Measurements from ENCODE around the gene ELAVL1.

The ELAVL1 gene

GRCh38 chr19:8021374-8021773, 15.9 kb upstream of the ELAVL1 start:
- DNase-seq (ENCODE audit: low spot score) = no peak

- DNase-seq (ENCODE audit: low spot score) = no peak
These were observed 15.2 kb upstream of the ELAVL1 start for GRCh38 chr19:8020681-8021080.

- no peak for DNase-seq (ENCODE audit: low spot score)
These were observed 12.4 kb upstream of the ELAVL1 start for GRCh38 chr19:8017808-8018207.

GRCh38 chr19:8004723-8005513, 523 bp downstream of the ELAVL1 start:
- no peak for DNase-seq (ENCODE audit: low spot score)

GRCh38 chr19:8004001-8004400, 1.4 kb downstream of the ELAVL1 start:
- no peak for DNase-seq (ENCODE audit: low spot score)

- DNase-seq (ENCODE audit: low spot score) = peak; percentile 49
These were observed 3.2 kb downstream of the ELAVL1 start for GRCh38 chr19:8001995-8002849.

GRCh38 chr19:8001651-8001994, 3.8 kb downstream of the ELAVL1 start:
- DNase-seq (ENCODE audit: low spot score) = no peak

GRCh38 chr19:8000298-8001038, 5.0 kb downstream of the ELAVL1 start:
- DNase-seq (ENCODE audit: low spot score) = no peak

GRCh38 chr19:7999376-7999775, 6.1 kb downstream of the ELAVL1 start:
- no peak for DNase-seq (ENCODE audit: low spot score)

- no peak for DNase-seq (ENCODE audit: low spot score)
These were observed 7.5 kb downstream of the ELAVL1 start for GRCh38 chr19:7997809-7998480.

- DNase-seq (ENCODE audit: low spot score) = no peak
These were observed 8.6 kb downstream of the ELAVL1 start for GRCh38 chr19:7996883-7997282.

GRCh38 chr19:7995810-7996158, 9.7 kb downstream of the ELAVL1 start:
- no peak for DNase-seq (ENCODE audit: low spot score)

- no peak for DNase-seq (ENCODE audit: low spot score)
These were observed 10.3 kb downstream of the ELAVL1 start for GRCh38 chr19:7994928-7995809.

- DNase-seq (ENCODE audit: low spot score) = no peak
These were observed 11.3 kb downstream of the ELAVL1 start for GRCh38 chr19:7994114-7994513.

GRCh38 chr19:7993560-7993959, 11.9 kb downstream of the ELAVL1 start:
- no peak for DNase-seq (ENCODE audit: low spot score)

- DNase-seq (ENCODE audit: low spot score) = no peak
These were observed 12.9 kb downstream of the ELAVL1 start for GRCh38 chr19:7992575-7992974.

GRCh38 chr19:7989071-7989575, 16.3 kb downstream of the ELAVL1 start:
- no peak for DNase-seq (ENCODE audit: low spot score)

- no peak for DNase-seq (ENCODE audit: low spot score)
These were observed 17.1 kb downstream of the ELAVL1 start for GRCh38 chr19:7988307-7988706.

- no peak for DNase-seq (ENCODE audit: low spot score)
These were observed 18.2 kb downstream of the ELAVL1 start for GRCh38 chr19:7987114-7987768.

GRCh38 chr19:7986321-7987113, 18.9 kb downstream of the ELAVL1 start:
- no peak for DNase-seq (ENCODE audit: low spot score)

Measured in globus pallidus (tissue), 1 donor.